ENCODE measurements around the gene CRISP3.

DNA sequence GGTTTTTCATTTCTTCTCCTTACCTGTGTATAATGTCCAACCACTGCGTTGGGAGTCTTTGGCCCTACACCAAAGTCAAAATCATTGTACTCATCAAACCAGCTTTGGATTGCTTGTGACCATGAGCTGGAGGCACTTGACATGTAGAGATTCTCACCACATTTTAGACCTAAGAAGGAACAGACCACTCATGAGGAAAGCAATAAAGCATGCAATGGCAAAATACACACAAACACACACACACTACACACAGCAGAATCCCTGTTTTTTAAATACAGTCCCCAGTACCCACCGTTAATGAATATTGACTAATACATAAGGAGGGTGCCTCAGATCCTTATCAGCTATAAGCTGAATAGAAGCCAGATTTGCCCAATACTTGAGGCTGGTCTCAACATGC lies 10.5 kb downstream of the CRISP3 start:
- TF ChIP-seq, protein P1, sequence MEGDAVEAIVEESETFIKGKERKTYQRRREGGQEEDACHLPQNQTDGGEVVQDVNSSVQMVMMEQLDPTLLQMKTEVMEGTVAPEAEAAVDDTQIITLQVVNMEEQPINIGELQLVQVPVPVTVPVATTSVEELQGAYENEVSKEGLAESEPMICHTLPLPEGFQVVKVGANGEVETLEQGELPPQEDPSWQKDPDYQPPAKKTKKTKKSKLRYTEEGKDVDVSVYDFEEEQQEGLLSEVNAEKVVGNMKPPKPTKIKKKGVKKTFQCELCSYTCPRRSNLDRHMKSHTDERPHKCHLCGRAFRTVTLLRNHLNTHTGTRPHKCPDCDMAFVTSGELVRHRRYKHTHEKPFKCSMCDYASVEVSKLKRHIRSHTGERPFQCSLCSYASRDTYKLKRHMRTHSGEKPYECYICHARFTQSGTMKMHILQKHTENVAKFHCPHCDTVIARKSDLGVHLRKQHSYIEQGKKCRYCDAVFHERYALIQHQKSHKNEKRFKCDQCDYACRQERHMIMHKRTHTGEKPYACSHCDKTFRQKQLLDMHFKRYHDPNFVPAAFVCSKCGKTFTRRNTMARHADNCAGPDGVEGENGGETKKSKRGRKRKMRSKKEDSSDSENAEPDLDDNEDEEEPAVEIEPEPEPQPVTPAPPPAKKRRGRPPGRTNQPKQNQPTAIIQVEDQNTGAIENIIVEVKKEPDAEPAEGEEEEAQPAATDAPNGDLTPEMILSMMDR (IDR thresholded peaks at IDR 0.05), result no peak
- TF ChIP-seq EZH2 (IDR thresholded peaks at IDR 0.05; ENCODE audit: borderline replicate concordance, insufficient read depth, low read depth, low read length, poor library complexity, severe bottlenecking), result no peak

Measured in B cell (primary cell).